ENCODE data around the gene RNASE2. TPM values are rescaled to one million over a fixed set of nuclear protein-coding genes. Genes with fewer than 3 reads are reported as not detected.
A peak's percentile ranks its signal among the peaks of the same experiment; 100 is the strongest.
"Not testable (repeated sequence)": the region's sequence is repeated elsewhere in the genome, so short reads cannot be mapped to it uniquely, and the experiment has no call there.

RNASE2 gene
- total and polyA plus RNA-seq, 3 experiments from 2014 or later, result not detected

DNA sequence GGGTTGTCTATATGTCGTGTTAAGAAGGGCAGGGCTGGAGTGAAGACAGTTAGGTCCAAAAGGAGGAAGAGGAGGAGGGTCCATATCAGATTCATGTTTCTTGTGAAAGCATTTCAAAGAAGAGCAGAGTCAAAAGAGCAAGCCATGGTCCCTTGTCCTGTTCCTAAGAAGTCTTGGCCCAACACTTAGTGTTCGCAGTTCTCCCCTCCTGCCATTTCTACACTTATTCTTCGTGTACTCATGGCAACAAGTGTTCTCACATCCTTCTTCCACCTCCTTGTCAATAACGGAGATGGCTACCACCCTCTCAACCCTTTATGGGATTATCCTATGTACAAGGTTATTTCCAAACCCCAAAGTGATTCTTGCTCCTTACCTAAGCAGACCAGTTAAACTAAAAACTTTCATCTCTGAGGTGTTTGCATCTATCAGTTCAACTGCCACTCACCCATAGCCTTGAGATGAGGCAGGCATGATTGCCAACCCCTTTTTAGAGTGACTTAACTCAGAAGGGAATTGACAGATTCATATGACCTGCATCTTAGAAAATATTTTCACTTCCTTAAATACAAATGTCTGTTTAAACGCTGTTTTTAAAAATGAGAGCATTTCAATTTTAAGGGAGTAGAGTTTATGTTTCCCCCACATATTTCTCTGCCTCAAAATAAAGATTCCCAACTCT is 19.8 kb upstream of the RNASE2 start:
- ChIA-PET POLR2A (no interaction called here), CTCF (no interaction called here)
- H3K4me1 ChIP-seq (ENCODE audit: insufficient read depth, low read length), result no peaks in the 10 kb centered on the region
- no peaks in the 10 kb centered on the region for H3K9me3 ChIP-seq (ENCODE audit: low read length)
- H3K4me3 ChIP-seq (ENCODE audit: low read length), result no peak overlapping the region
- H3K36me3 Mint-ChIP-seq, result no peaks in the 10 kb centered on the region
- H3K4me1 Mint-ChIP-seq, result no peaks in the 10 kb centered on the region
- H3K27ac Mint-ChIP-seq, result no peak overlapping the region
- H3K36me3 ChIP-seq (ENCODE audit: insufficient read depth, low read length), result no peaks in the 10 kb centered on the region
- H3K4me3 Mint-ChIP-seq, result no peak overlapping the region
- no peaks in the 10 kb centered on the region for H3K27me3 ChIP-seq (ENCODE audit: insufficient read depth, low read length, poor library complexity, severe bottlenecking)
- H3K27me3 Mint-ChIP-seq, result peaks cover 6 to 39% of the 10 kb centered on the region in 2 donors
- no peaks in the 10 kb centered on the region for H3K9me3 Mint-ChIP-seq
- H3K27ac ChIP-seq (ENCODE audit: low read depth, low read length), result no peak overlapping the region
- no peak for DNase-seq

DNA sequence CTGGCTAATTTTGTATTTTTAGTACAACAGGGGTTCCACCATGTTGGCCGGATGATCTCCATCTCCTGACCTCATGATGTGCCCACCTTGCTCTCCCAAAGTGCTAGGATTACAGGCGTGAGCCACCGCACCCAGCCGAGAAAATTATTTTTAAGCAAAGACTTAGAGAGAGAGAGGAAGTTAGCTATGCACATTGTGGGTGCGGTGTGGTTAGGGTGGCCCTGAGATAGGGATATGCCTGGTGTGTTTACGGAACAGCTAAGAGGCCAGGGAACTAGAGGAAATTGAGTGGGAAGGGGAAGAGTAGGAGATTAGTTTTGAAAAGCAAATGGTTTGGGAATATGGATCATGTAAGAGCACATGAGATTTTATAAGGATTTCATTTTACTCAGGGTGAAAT is 10.1 kb upstream of the RNASE2 start:
- H3K4me1 ChIP-seq (ENCODE audit: insufficient read depth, low read length); H3K4me3 Mint-ChIP-seq; H3K36me3 Mint-ChIP-seq; H3K9me3 ChIP-seq (ENCODE audit: low read length); POLR2A ChIA-PET; H3K27me3 ChIP-seq (ENCODE audit: insufficient read depth, low read length, poor library complexity, severe bottlenecking); H3K27ac ChIP-seq (ENCODE audit: low read depth, low read length); H3K4me1 Mint-ChIP-seq; CTCF ChIA-PET; H3K4me3 ChIP-seq (ENCODE audit: low read length); H3K36me3 ChIP-seq (ENCODE audit: insufficient read depth, low read length); DNase-seq; H3K9me3 Mint-ChIP-seq: not testable (repeated sequence)
- Mint-ChIP-seq H3K27me3 (peaks cover 12 to 52% of the 10 kb centered on the region in 2 donors), H3K27ac (peak overlapping the region in 1 of 8 donors; percentile 29)

DNA sequence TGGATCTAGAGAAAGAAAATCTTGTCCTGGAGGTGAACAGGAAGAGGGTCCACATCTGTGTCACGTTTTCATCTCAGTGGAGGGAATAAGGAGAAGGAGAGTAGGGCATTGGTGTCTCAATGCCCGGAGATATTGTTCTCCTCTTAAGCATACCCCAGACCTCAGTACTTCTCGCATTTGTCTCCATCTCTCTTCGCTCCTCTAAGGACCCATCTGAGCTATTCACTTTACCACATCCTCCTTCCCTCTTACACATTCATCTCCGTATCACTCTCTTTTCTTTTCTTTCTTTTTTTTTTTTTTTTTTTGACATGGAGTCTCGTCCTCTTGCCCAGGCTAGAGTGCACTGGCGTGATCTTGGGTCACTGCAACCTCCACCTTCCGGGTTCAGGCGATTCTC is 8.6 kb upstream of the RNASE2 start:
- H3K4me1 Mint-ChIP-seq; H3K4me3 Mint-ChIP-seq; H3K27me3 ChIP-seq (ENCODE audit: insufficient read depth, low read length, poor library complexity, severe bottlenecking); H3K9me3 ChIP-seq (ENCODE audit: low read length); DNase-seq; H3K4me3 ChIP-seq (ENCODE audit: low read length); H3K4me1 ChIP-seq (ENCODE audit: insufficient read depth, low read length); CTCF ChIA-PET; POLR2A ChIA-PET; H3K9me3 Mint-ChIP-seq; H3K27ac Mint-ChIP-seq; H3K36me3 Mint-ChIP-seq; H3K27ac ChIP-seq (ENCODE audit: low read depth, low read length); H3K36me3 ChIP-seq (ENCODE audit: insufficient read depth, low read length): not testable (repeated sequence)
- H3K27me3 Mint-ChIP-seq, result peaks cover 13 to 45% of the 10 kb centered on the region in 2 donors

DNA sequence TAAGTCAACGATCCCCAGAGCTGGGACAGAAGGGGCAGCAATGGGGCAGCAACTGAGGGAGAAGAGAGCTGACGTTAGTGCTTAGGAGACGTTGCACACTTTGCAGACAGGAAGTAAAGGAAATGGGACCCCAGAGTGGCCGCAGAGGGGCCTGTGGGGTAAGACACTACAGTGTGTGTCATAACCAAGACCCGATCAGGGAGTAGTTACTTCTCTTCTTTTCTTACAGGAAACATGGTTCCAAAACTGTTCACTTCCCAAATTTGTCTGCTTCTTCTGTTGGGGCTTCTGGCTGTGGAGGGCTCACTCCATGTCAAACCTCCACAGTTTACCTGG is 219 bp downstream of the RNASE2 start:
- H3K4me1 ChIP-seq (ENCODE audit: insufficient read depth, low read length); H3K36me3 Mint-ChIP-seq; DNase-seq; H3K36me3 ChIP-seq (ENCODE audit: insufficient read depth, low read length); H3K4me3 Mint-ChIP-seq; POLR2A ChIA-PET; H3K9me3 ChIP-seq (ENCODE audit: low read length); H3K4me3 ChIP-seq (ENCODE audit: low read length); H3K9me3 Mint-ChIP-seq; CTCF ChIA-PET; H3K27ac Mint-ChIP-seq; H3K27me3 ChIP-seq (ENCODE audit: insufficient read depth, low read length, poor library complexity, severe bottlenecking); H3K27ac ChIP-seq (ENCODE audit: low read depth, low read length): not testable (repeated sequence)
- Mint-ChIP-seq H3K27me3 (peaks cover 17 to 57% of the 10 kb centered on the region in 2 donors), H3K4me1 (peaks cover under 1 to 15% (median 9%) of the 10 kb centered on the region in 3 donors)

DNA sequence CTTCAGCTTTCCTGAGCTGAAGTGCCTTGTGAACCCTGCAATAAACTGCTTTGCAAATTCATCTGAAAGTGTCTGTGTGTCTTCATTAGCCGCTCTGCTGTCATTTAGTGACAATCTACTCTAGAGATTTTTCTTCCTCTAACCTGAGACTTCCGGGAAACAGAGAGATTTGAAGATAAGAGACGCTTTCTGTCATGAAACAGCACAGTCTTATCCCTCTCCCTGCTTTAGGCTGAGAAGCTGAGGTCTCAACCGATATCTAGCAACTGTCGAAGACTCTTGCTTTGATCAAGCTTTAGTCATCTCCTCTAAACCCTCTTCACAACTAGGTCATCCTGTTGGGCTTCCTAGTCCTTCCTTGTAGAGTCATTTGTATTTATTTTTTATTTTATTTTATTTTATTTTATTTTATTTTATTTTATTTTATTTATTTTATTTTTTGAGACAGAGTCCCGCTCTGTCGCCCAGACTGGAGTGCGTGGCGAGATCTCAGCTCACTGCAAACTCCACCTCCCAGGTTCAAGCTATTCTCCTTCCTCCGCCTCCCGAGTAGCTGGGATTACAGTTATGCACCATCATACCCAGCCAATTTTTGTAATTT is 1.2 kb downstream of the RNASE2 start:
- DNase-seq, result peak in 1 of 5 donors; percentile 11
- H3K27me3 Mint-ChIP-seq, result peaks cover 14 to 51% of the 10 kb centered on the region in 2 donors
- CTCF ChIA-PET, result interaction anchor here (1.6 kb wide), 1 partner anchor 14 kb away, joined by 6 read pairs; no protein-coding TSS in a partner anchor

DNA sequence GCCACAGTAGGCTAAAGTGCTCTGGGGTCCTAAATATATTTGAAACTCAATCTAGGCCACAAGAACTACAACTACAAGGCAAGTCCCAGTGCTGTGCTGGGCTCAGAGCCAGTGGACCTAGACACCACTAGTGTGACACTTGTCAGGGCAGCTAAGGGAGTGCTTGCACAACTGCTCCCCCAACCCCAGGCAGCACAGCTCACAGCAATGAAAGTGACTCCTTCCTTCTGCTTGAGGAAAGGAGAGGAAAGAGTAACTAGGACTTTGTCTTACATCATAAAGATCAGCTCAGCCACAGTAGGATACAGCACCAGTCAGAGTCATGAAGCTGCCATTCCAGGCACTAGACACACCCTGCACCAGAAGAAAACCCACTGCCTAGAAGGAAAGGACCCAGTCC is 3.7 kb downstream of the RNASE2 start:
- H3K27me3 ChIP-seq (ENCODE audit: insufficient read depth, low read length, poor library complexity, severe bottlenecking); H3K27ac ChIP-seq (ENCODE audit: low read depth, low read length); H3K27ac Mint-ChIP-seq; H3K36me3 Mint-ChIP-seq; H3K36me3 ChIP-seq (ENCODE audit: insufficient read depth, low read length); H3K4me3 Mint-ChIP-seq; H3K4me3 ChIP-seq (ENCODE audit: low read length); H3K9me3 ChIP-seq (ENCODE audit: low read length); DNase-seq; POLR2A ChIA-PET; H3K9me3 Mint-ChIP-seq; H3K4me1 ChIP-seq (ENCODE audit: insufficient read depth, low read length): not testable (repeated sequence)
- Mint-ChIP-seq H3K4me1 (peaks cover 9 to 28% (median 21%) of the 10 kb centered on the region in 3 donors), H3K27me3 (peaks cover 11 to 50% of the 10 kb centered on the region in 2 donors)
- CTCF ChIA-PET, result interaction anchor here (4.9 kb wide), 1 partner anchor 13 kb away, joined by 52 read pairs; no protein-coding TSS in a partner anchor

More for the DNA sequence above, 1.2 kb downstream of the RNASE2 start:
- no peak overlapping the region for H3K4me3 ChIP-seq (ENCODE audit: low read length)
- H3K4me1 Mint-ChIP-seq, result peaks cover 7 to 25% (median 18%) of the 10 kb centered on the region in 3 donors
- no peaks in the 10 kb centered on the region for H3K9me3 Mint-ChIP-seq
- no peaks in the 10 kb centered on the region for H3K36me3 Mint-ChIP-seq
- no peak overlapping the region for H3K4me3 Mint-ChIP-seq
- no peak overlapping the region for H3K27ac Mint-ChIP-seq
- H3K9me3 ChIP-seq (ENCODE audit: low read length), result no peaks in the 10 kb centered on the region
- no peaks in the 10 kb centered on the region for H3K27me3 ChIP-seq (ENCODE audit: insufficient read depth, low read length, poor library complexity, severe bottlenecking)
- H3K36me3 ChIP-seq (ENCODE audit: insufficient read depth, low read length), result no peaks in the 10 kb centered on the region
- peaks cover 5% of the 10 kb centered on the region for H3K4me1 ChIP-seq (ENCODE audit: insufficient read depth, low read length)
- H3K27ac ChIP-seq (ENCODE audit: low read depth, low read length), result no peak overlapping the region
- POLR2A ChIA-PET, result no interaction called here

DNA sequence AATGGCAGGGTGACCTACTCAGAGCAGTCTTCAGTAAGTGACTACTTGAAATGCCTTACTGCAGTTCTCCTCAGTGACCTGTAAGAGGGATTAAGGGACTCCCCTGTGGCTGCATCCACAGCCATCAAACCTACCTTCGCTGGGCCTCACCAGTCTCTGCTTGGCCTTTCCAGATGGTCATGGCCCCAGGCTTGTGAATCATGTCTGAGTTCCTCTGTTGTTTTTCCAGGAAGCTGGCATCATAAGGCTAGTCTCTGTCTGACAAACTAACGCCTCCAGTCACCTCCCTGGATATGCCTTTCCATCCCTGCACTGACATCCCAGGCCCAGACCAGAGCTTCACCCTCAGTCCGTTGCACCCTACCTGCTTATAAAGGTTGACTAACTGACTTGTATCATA is 14.0 kb downstream of the RNASE2 start:
- Mint-ChIP-seq H3K27me3 (peaks cover 39 to 61% of the 10 kb centered on the region in 2 donors), H3K36me3 (peaks cover 0 to 2% (median 0%) of the 10 kb centered on the region in 3 donors), H3K27ac (no peak overlapping the region), H3K9me3 (no peaks in the 10 kb centered on the region), H3K4me1 (peaks cover 13 to 17% (median 14%) of the 10 kb centered on the region in 3 donors), H3K4me3 (no peak overlapping the region)
- CTCF ChIA-PET, result interaction anchor here (3.8 kb wide), 1 partner anchor 13 kb away, joined by 41 read pairs; no protein-coding TSS in a partner anchor
- no peak overlapping the region for H3K27ac ChIP-seq (ENCODE audit: low read depth, low read length)
- no peaks in the 10 kb centered on the region for H3K36me3 ChIP-seq (ENCODE audit: insufficient read depth, low read length)
- POLR2A ChIA-PET, result no interaction called here
- peaks cover 6% of the 10 kb centered on the region for H3K4me1 ChIP-seq (ENCODE audit: insufficient read depth, low read length)
- H3K9me3 ChIP-seq (ENCODE audit: low read length), result no peaks in the 10 kb centered on the region
- no peaks in the 10 kb centered on the region for H3K27me3 ChIP-seq (ENCODE audit: insufficient read depth, low read length, poor library complexity, severe bottlenecking)
- no peak overlapping the region for H3K4me3 ChIP-seq (ENCODE audit: low read length)
- no peak for DNase-seq

DNA sequence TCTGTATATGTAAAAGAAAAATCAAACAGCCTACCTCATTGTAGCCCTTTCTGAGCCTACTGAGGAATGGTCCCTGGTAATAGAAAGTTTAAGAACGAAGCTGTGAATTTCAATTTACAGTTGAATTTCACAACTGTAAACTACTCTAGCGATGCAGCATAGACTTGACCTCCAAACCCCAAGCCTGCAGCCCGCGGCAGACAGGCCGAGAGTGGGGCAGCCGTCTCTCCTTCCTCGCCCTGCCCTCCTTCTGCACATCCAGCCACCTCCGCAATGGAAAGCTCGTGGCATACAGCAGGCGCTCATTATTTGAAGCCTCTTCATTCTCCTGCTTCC is 15.3 kb downstream of the RNASE2 start:
- H3K9me3 ChIP-seq (ENCODE audit: low read length), result no peaks in the 10 kb centered on the region
- ChIA-PET CTCF (interaction anchor here (0.7 to 3.8 kb wide), 33 partner anchors 8 to 566 kb away, joined by 3 to 52 read pairs (median 3); partner anchors contain the start of genes RNASE6, RNASE8 and SLC39A2), POLR2A (no interaction called here)
- H3K4me1 Mint-ChIP-seq, result peaks cover 13 to 17% (median 14%) of the 10 kb centered on the region in 3 donors
- peak overlapping the region; percentile 91 for H3K4me3 ChIP-seq (ENCODE audit: low read length)
- peaks cover 6% of the 10 kb centered on the region for H3K4me1 ChIP-seq (ENCODE audit: insufficient read depth, low read length)
- no peaks in the 10 kb centered on the region for H3K27me3 ChIP-seq (ENCODE audit: insufficient read depth, low read length, poor library complexity, severe bottlenecking)
- H3K27ac Mint-ChIP-seq, result peak overlapping the region in 2 of 8 donors; percentile 43 to 76
- peak overlapping the region; percentile 89 to 95 (median 93) for H3K4me3 Mint-ChIP-seq
- no peak for DNase-seq
- H3K36me3 Mint-ChIP-seq, result peaks cover 0 to 2% (median 0%) of the 10 kb centered on the region in 3 donors
- no peaks in the 10 kb centered on the region for H3K9me3 Mint-ChIP-seq
- no peaks in the 10 kb centered on the region for H3K36me3 ChIP-seq (ENCODE audit: insufficient read depth, low read length)
- peaks cover 32 to 49% of the 10 kb centered on the region in 2 donors for H3K27me3 Mint-ChIP-seq
- no peak overlapping the region for H3K27ac ChIP-seq (ENCODE audit: low read depth, low read length)
